Natural killer cell (primary cell): ENCODE results near the gene GALNT12. TPM values are rescaled to one million over a fixed set of nuclear protein-coding genes. Genes with fewer than 3 reads are reported as not detected.

Experiments
- ATAC-seq, 3 donors: fragments of 150-1000 bp in 2 of 3; fragments of 200-7000 bp in 1 of 3; cut with Tn5 transposase; 1 replicate in 1 of 3; 2 replicates in 2 of 3; pipeline ENCODE4 v1.10.0; 2021; ENCODE audit warnings: mild to moderate bottlenecking in 2 of 3, moderate library complexity in 2 of 3
- DNase-seq, 2 donors: peaks; one replicate each; pipeline versions ENCODE4 v3.0.0 to v3.0.0-alpha.2; 2013 to 2021; ENCODE audit warnings: mixed read lengths in 1 of 2
- H3K27ac ChIP-seq: one replicate; pipeline ENCODE4 v1.5.1; 2013; ENCODE audit warnings: mild to moderate bottlenecking, low read length
- H3K27me3 ChIP-seq: one replicate; pipeline ENCODE4 v1.6.1; 2013; ENCODE audit warnings: low read length; ENCODE audit not compliant: control insufficient read depth, insufficient read depth
- H3K36me3 ChIP-seq: one replicate; pipeline ENCODE4 v1.6.1; 2013; ENCODE audit warnings: low read length; ENCODE audit not compliant: control insufficient read depth, insufficient read depth
- H3K4me1 ChIP-seq: one replicate; pipeline ENCODE4 v1.6.1; 2013; ENCODE audit warnings: low read length; ENCODE audit not compliant: control insufficient read depth, insufficient read depth
- H3K4me3 ChIP-seq: one replicate; pipeline ENCODE4 v1.5.1; 2013; ENCODE audit warnings: low read length
- H3K9me3 ChIP-seq: one replicate; pipeline ENCODE4 v1.6.1; 2013; ENCODE audit warnings: low read length; ENCODE audit not compliant: control insufficient read depth, insufficient read depth
- H3K27ac Mint-ChIP-seq, 2 donors: one replicate each; pipeline ENCODE4 v1.8.0; 2022; ENCODE audit warnings: mild to moderate bottlenecking in 2 of 2, mixed read lengths in 2 of 2, moderate library complexity in 1 of 2
- H3K27me3 Mint-ChIP-seq, 2 donors: one replicate each; pipeline ENCODE4 v1.8.0; 2022; ENCODE audit warnings: low read depth in 2 of 2, mixed read lengths in 2 of 2
- H3K36me3 Mint-ChIP-seq: one replicate; pipeline ENCODE4 v1.8.0; 2022; ENCODE audit warnings: mixed read lengths
- H3K4me1 Mint-ChIP-seq, 2 donors: one replicate each; pipeline ENCODE4 v1.8.0; 2022; ENCODE audit warnings: mixed read lengths in 2 of 2
- H3K4me3 Mint-ChIP-seq: one replicate; pipeline ENCODE4 v1.8.0; 2022; ENCODE audit warnings: mild to moderate bottlenecking, moderate library complexity, mixed read lengths
- H3K9me3 Mint-ChIP-seq, 2 donors: one replicate each; pipeline ENCODE4 v1.8.0; 2022; ENCODE audit warnings: mixed read lengths in 2 of 2
- CTCF ChIP-seq: fragments of 200-600 bp; IDR thresholded peaks from one replicate; pipeline ENCODE4 v1.8.0; 2022; ENCODE audit warnings: antibody characterized with exemption
- WGBS: methylation state at CpG from one replicate; pipeline ENCODE4 v1.1.7; 2013; ENCODE audit warnings: missing lambda C conversion rate; ENCODE audit not compliant: insufficient coverage; 5-methylcytosine and 5-hydroxymethylcytosine counted together
- intact Hi-C: fragments of 100-400 bp; cut with micrococcal nuclease; formaldehyde crosslinking; loops from one replicate; pipeline ENCODE4 v1.14.2; 2022
- total RNA-seq, 4 donors: library from RNA; stranded (reverse); fragments of 120-200 nt in 1 of 4; gene quantifications; one replicate each; pipeline versions ENCODE4 v1.2.3 to v1.2.4, GENCODE V29; 2013 to 2022

The GALNT12 gene
- total RNA-seq, 3 donors from 2014 or later (not counting 1 experiment from before 2014, with no cell fraction given): 9.1 to 9.4 (median 9.4) TPM

- Mint-ChIP-seq H3K27me3 (peaks cover 7 to 19% of the 10 kb centered on the region in 2 donors), H3K9me3 (no peaks in the 10 kb centered on the region), H3K4me3 (no peak overlapping the region), H3K4me1 (no peaks in the 10 kb centered on the region), H3K27ac (no peak overlapping the region), H3K36me3 (no peaks in the 10 kb centered on the region)
- no peak overlapping the region for H3K4me3 ChIP-seq
- no peaks in the 10 kb centered on the region for H3K27me3 ChIP-seq
- no peaks in the 10 kb centered on the region for H3K4me1 ChIP-seq
- no peak for TF ChIP-seq CTCF
- no peak for DNase-seq
- H3K36me3 ChIP-seq: no peaks in the 10 kb centered on the region
- WGBS: 71% methylated on average over 5 of the region's 5 CpGs
- intact Hi-C loops: no loop called here
- ATAC-seq: no peak
- H3K27ac ChIP-seq: no peak overlapping the region
- no peaks in the 10 kb centered on the region for H3K9me3 ChIP-seq
These were observed 68.1 kb downstream of the GALNT12 start for GRCh38 chr9:98875536-98875935.

GRCh38 chr9:98877311-98877710 is 69.8 kb downstream of the GALNT12 start:
- Histone ChIP-seq H3K9me3 (no peaks in the 10 kb centered on the region), H3K4me3 (no peak overlapping the region), H3K27ac (no peak overlapping the region), H3K4me1 (no peaks in the 10 kb centered on the region), H3K36me3 (no peaks in the 10 kb centered on the region), H3K27me3 (no peaks in the 10 kb centered on the region)
- Mint-ChIP-seq H3K27me3 (peaks cover 14 to 29% of the 10 kb centered on the region in 2 donors), H3K4me1 (no peaks in the 10 kb centered on the region), H3K27ac (no peak overlapping the region), H3K4me3 (no peak overlapping the region), H3K36me3 (no peaks in the 10 kb centered on the region), H3K9me3 (no peaks in the 10 kb centered on the region)
- no peak for TF ChIP-seq CTCF
- intact Hi-C loops: no loop called here
- DNase-seq (no peak), ATAC-seq (no peak)
- 86% methylated on average over 6 of the region's 6 CpGs for WGBS

GRCh38 chr9:98879094-98879962 is 71.9 kb downstream of the GALNT12 start:
- ATAC-seq: no peak
- no peaks in the 10 kb centered on the region for H3K27me3 ChIP-seq
- no peak for TF ChIP-seq CTCF
- H3K4me3 Mint-ChIP-seq: no peak overlapping the region
- no peaks in the 10 kb centered on the region for H3K36me3 ChIP-seq
- peaks cover 18 to 44% of the 10 kb centered on the region in 2 donors for H3K27me3 Mint-ChIP-seq
- no peak for DNase-seq
- H3K27ac ChIP-seq: no peak overlapping the region
- H3K27ac Mint-ChIP-seq: no peak overlapping the region
- H3K9me3 Mint-ChIP-seq: no peaks in the 10 kb centered on the region
- no peaks in the 10 kb centered on the region for H3K4me1 ChIP-seq
- H3K36me3 Mint-ChIP-seq: no peaks in the 10 kb centered on the region
- H3K4me1 Mint-ChIP-seq: no peaks in the 10 kb centered on the region
- no peak overlapping the region for H3K4me3 ChIP-seq
- H3K9me3 ChIP-seq: no peaks in the 10 kb centered on the region
- intact Hi-C loops: no loop called here
- WGBS: 86% methylated on average over 5 of the region's 5 CpGs

GRCh38 chr9:98879963-98880310 is 72.5 kb downstream of the GALNT12 start:
- Mint-ChIP-seq H3K36me3 (no peaks in the 10 kb centered on the region), H3K4me1 (no peaks in the 10 kb centered on the region), H3K9me3 (no peaks in the 10 kb centered on the region), H3K27me3 (peaks cover 18 to 45% of the 10 kb centered on the region in 2 donors), H3K4me3 (no peak overlapping the region), H3K27ac (no peak overlapping the region)
- intact Hi-C loops: no loop called here
- no peaks in the 10 kb centered on the region for H3K4me1 ChIP-seq
- TF ChIP-seq CTCF: no peak
- no peak overlapping the region for H3K27ac ChIP-seq
- no peaks in the 10 kb centered on the region for H3K36me3 ChIP-seq
- no peak for ATAC-seq
- H3K27me3 ChIP-seq: no peaks in the 10 kb centered on the region
- 79% methylated on average over 8 of the region's 8 CpGs for WGBS
- H3K4me3 ChIP-seq: no peak overlapping the region
- H3K9me3 ChIP-seq: no peaks in the 10 kb centered on the region
- DNase-seq: no peak
